Dendritic cell treated with granulocyte-macrophage colony-stimulating factor and Interleukin-4, amounts not matched to agents 40 ng/mL and 50 ng/mL, for 4 days (primary cell): ENCODE measurements around the gene CCDC116.
"Not testable (repeated sequence)": the region's sequence is repeated elsewhere in the genome, so short reads cannot be mapped to it uniquely, and the experiment has no call there.

Experiments
- H3K27ac Mint-ChIP-seq: one replicate; pipeline ENCODE4 v1.8.0; 2022; ENCODE audit warnings: mild to moderate bottlenecking, mixed read lengths
- H3K27me3 Mint-ChIP-seq: one replicate; pipeline ENCODE4 v1.8.0; 2022; ENCODE audit warnings: mild to moderate bottlenecking, mixed read lengths
- H3K36me3 Mint-ChIP-seq: one replicate; pipeline ENCODE4 v1.8.0; 2022; ENCODE audit warnings: low read depth, mixed read lengths
- H3K4me1 Mint-ChIP-seq: one replicate; pipeline ENCODE4 v1.8.0; 2022; ENCODE audit warnings: low read depth, mixed read lengths
- H3K4me3 Mint-ChIP-seq: one replicate; pipeline ENCODE4 v1.8.0; 2022; ENCODE audit warnings: mild to moderate bottlenecking, moderate library complexity, mixed read lengths
- H3K9me3 Mint-ChIP-seq: one replicate; pipeline ENCODE4 v1.8.0; 2022; ENCODE audit warnings: mixed read lengths
- intact Hi-C: fragments of 100-400 bp; cut with micrococcal nuclease; formaldehyde crosslinking; loops from one replicate; pipeline ENCODE4 v1.15.0; 2022

Gene CCDC116

GRCh38 chr22:21633481-21633880, 921 bp downstream of the CCDC116 start:
- Mint-ChIP-seq H3K27ac (no peak overlapping the region), H3K4me1 (peaks cover 17% of the 10 kb centered on the region), H3K36me3 (peaks cover 13% of the 10 kb centered on the region), H3K27me3 (peaks cover 3% of the 10 kb centered on the region), H3K9me3 (peaks cover 6% of the 10 kb centered on the region), H3K4me3 (no peak overlapping the region)
- intact Hi-C loops: no loop called here

GRCh38 chr22:21634081-21634480, 1.5 kb downstream of the CCDC116 start:
- Mint-ChIP-seq H3K36me3 (peaks cover 9% of the 10 kb centered on the region), H3K27ac (no peak overlapping the region), H3K4me1 (peaks cover 15% of the 10 kb centered on the region), H3K27me3 (peaks cover 3% of the 10 kb centered on the region), H3K9me3 (peaks cover 6% of the 10 kb centered on the region), H3K4me3 (no peak overlapping the region)
- intact Hi-C loops: no loop called here

GRCh38 chr22:21634844-21635243, 2.3 kb downstream of the CCDC116 start:
- intact Hi-C loops: no loop called here
- H3K4me1 Mint-ChIP-seq: peaks cover 12% of the 10 kb centered on the region
- peaks cover 6% of the 10 kb centered on the region for H3K9me3 Mint-ChIP-seq
- H3K4me3 Mint-ChIP-seq: no peak overlapping the region
- H3K27ac Mint-ChIP-seq: no peak overlapping the region
- peaks cover 3% of the 10 kb centered on the region for H3K27me3 Mint-ChIP-seq
- peaks cover 2% of the 10 kb centered on the region for H3K36me3 Mint-ChIP-seq

- Mint-ChIP-seq H3K4me3 (no peak overlapping the region), H3K9me3 (peaks cover 6% of the 10 kb centered on the region), H3K27me3 (peaks cover 3% of the 10 kb centered on the region), H3K36me3 (no peaks in the 10 kb centered on the region), H3K27ac (peak overlapping the region; percentile 23), H3K4me1 (peaks cover 18% of the 10 kb centered on the region)
- intact Hi-C loops: no loop called here
Measured at GRCh38 chr22:21635771-21636510, 3.4 kb downstream of the CCDC116 start.

- Mint-ChIP-seq H3K27me3 (peaks cover 3% of the 10 kb centered on the region), H3K9me3 (peaks cover 6% of the 10 kb centered on the region), H3K36me3 (no peaks in the 10 kb centered on the region), H3K27ac (no peak overlapping the region), H3K4me3 (no peak overlapping the region), H3K4me1 (peaks cover 25% of the 10 kb centered on the region)
- intact Hi-C loops: no loop called here
Measured at GRCh38 chr22:21636629-21637218, 4.2 kb downstream of the CCDC116 start.

GRCh38 chr22:21637450-21637849, 4.9 kb downstream of the CCDC116 start:
- H3K27ac Mint-ChIP-seq, H3K9me3 Mint-ChIP-seq, intact Hi-C loops, H3K27me3 Mint-ChIP-seq, H3K4me3 Mint-ChIP-seq, H3K36me3 Mint-ChIP-seq: not testable (repeated sequence)
- H3K4me1 Mint-ChIP-seq: peaks cover 27% of the 10 kb centered on the region

GRCh38 chr22:21639359-21639758, 6.8 kb downstream of the CCDC116 start:
- intact Hi-C loops: no loop called here
- Mint-ChIP-seq H3K4me3 (no peak overlapping the region), H3K27ac (no peak overlapping the region), H3K9me3 (no peaks in the 10 kb centered on the region), H3K36me3 (peaks cover 22% of the 10 kb centered on the region), H3K27me3 (peaks cover 3% of the 10 kb centered on the region), H3K4me1 (peaks cover 36% of the 10 kb centered on the region)

GRCh38 chr22:21640810-21641209, 8.2 kb downstream of the CCDC116 start:
- intact Hi-C loops: loop anchor here (1.0 kb wide), 1 partner anchor 11 kb away; the partner anchor contains the start of gene YDJC
- H3K27ac Mint-ChIP-seq: peak overlapping the region; percentile 97
- no peak overlapping the region for H3K4me3 Mint-ChIP-seq
- H3K27me3 Mint-ChIP-seq: no peaks in the 10 kb centered on the region
- peaks cover 34% of the 10 kb centered on the region for H3K36me3 Mint-ChIP-seq
- H3K9me3 Mint-ChIP-seq: no peaks in the 10 kb centered on the region
- peaks cover 36% of the 10 kb centered on the region for H3K4me1 Mint-ChIP-seq

GRCh38 chr22:21641417-21641788, 8.8 kb downstream of the CCDC116 start:
- intact Hi-C loops: loop anchor here (1.0 kb wide), 1 partner anchor 11 kb away; the partner anchor contains the start of gene YDJC
- H3K27me3 Mint-ChIP-seq: no peaks in the 10 kb centered on the region
- H3K27ac Mint-ChIP-seq: peak overlapping the region; percentile 97
- peaks cover 40% of the 10 kb centered on the region for H3K4me1 Mint-ChIP-seq
- peaks cover 40% of the 10 kb centered on the region for H3K36me3 Mint-ChIP-seq
- H3K9me3 Mint-ChIP-seq: no peaks in the 10 kb centered on the region
- H3K4me3 Mint-ChIP-seq: peak overlapping the region; percentile 92

- H3K9me3 Mint-ChIP-seq: no peaks in the 10 kb centered on the region
- peak within 1 kb of the TSS; percentile 92 for H3K4me3 Mint-ChIP-seq
- peak within 1 kb of the TSS; percentile 97 for H3K27ac Mint-ChIP-seq
- peaks cover 46% of the 10 kb centered on the region for H3K4me1 Mint-ChIP-seq
- intact Hi-C loops: loop anchor here (1.0 kb wide), 1 partner anchor 12 kb away; the partner anchor contains the start of gene YDJC
- H3K27me3 Mint-ChIP-seq: no peaks in the 10 kb centered on the region
- peaks cover 46% of the 10 kb centered on the region for H3K36me3 Mint-ChIP-seq
Measured at GRCh38 chr22:21641789-21642583, 9.4 kb downstream of the CCDC116 start, which contains the start of gene SDF2L1. TSS of gene SDF2L1 (plus strand) at chr22:21642302. CDS start at chr22:21642337, 35 bp downstream.

- no peaks in the 10 kb centered on the region for H3K9me3 Mint-ChIP-seq
- H3K4me3 Mint-ChIP-seq: peak overlapping the region; percentile 92
- H3K4me1 Mint-ChIP-seq: peaks cover 47% of the 10 kb centered on the region
- intact Hi-C loops: no loop called here
- H3K36me3 Mint-ChIP-seq: peaks cover 53% of the 10 kb centered on the region
- H3K27ac Mint-ChIP-seq: peak overlapping the region; percentile 97
- H3K27me3 Mint-ChIP-seq: no peaks in the 10 kb centered on the region
Measured at GRCh38 chr22:21642584-21643448, 10.3 kb downstream of the CCDC116 start.

GRCh38 chr22:21643533-21644357, 11.2 kb downstream of the CCDC116 start:
- intact Hi-C loops: no loop called here
- no peak overlapping the region for H3K27ac Mint-ChIP-seq
- no peaks in the 10 kb centered on the region for H3K9me3 Mint-ChIP-seq
- peaks cover 58% of the 10 kb centered on the region for H3K36me3 Mint-ChIP-seq
- H3K4me1 Mint-ChIP-seq: peaks cover 47% of the 10 kb centered on the region
- peak overlapping the region; percentile 92 for H3K4me3 Mint-ChIP-seq
- H3K27me3 Mint-ChIP-seq: no peaks in the 10 kb centered on the region
